ENCODE data around the gene NR2F1-AS1.
A peak's percentile ranks its signal among the peaks of the same experiment; 100 is the strongest.

NR2F1-AS1 gene

GRCh38 chr5:93577854-93578812 is 2.9 kb downstream of the NR2F1-AS1 start:
- H3K9me3 Mint-ChIP-seq, result no peaks in the 10 kb centered on the region
- no peak overlapping the region for H3K27ac Mint-ChIP-seq
- no peak for DNase-seq
- H3K4me1 Mint-ChIP-seq (ENCODE audit: low read depth), result peaks cover 22% of the 10 kb centered on the region
- H3K4me3 Mint-ChIP-seq, result no peak overlapping the region
- H3K36me3 Mint-ChIP-seq (ENCODE audit: low read depth), result no peaks in the 10 kb centered on the region
- H3K27me3 Mint-ChIP-seq, result peaks cover 73% of the 10 kb centered on the region

GRCh38 chr5:93576994-93577853 is 3.8 kb downstream of the NR2F1-AS1 start:
- Mint-ChIP-seq H3K4me3 (no peak overlapping the region), H3K27me3 (peaks cover 83% of the 10 kb centered on the region), H3K4me1 (ENCODE audit: low read depth) (peaks cover 30% of the 10 kb centered on the region), H3K9me3 (no peaks in the 10 kb centered on the region), H3K36me3 (ENCODE audit: low read depth) (no peaks in the 10 kb centered on the region), H3K27ac (no peak overlapping the region)
- DNase-seq, result no peak

DNA sequence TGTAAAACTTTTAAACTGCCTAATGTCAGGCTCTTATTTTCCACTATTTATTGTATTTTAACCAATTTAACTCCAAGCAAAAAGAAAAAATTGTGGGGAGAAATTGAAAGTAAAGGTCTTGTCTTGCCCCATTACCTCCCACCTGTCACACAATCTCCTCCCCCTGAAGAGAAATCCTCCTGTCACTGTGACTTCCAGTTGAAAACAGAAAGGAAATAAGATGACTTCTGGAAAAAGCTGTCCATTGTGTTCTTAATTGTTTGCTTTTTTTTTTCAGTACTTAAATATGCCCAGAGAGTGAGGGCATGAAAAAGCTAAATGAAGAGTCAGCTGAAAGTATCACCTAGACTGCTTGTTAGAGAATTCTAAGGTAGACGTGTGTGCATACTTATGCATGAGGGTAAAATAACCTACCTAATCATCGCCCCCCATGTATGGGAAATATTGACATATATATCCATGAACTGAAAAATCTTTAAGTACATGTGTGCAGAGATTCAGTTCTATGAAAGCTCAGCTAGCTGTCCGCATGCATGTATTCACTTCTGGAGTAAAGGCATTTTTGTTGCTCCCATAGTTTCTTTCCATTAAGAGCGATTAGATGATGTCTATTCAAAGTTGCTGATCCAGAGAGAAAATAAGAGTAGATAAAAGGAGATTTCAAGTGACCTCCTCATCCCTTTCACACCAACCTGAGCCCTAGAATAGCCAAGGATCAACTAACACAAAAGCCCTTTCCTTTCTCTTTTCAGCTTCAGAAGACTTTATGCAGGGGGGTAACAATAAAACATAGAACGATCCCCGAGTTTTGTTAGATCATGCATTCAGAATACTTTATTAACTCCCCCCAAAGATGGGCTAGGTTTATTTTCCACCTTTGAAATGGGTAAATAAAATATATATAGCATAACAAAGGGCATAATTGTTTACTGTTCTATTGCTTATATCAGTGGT is 5.3 kb downstream of the NR2F1-AS1 start:
- Mint-ChIP-seq H3K36me3 (ENCODE audit: low read depth) (no peaks in the 10 kb centered on the region), H3K27me3 (peaks cover 95% of the 10 kb centered on the region), H3K4me1 (ENCODE audit: low read depth) (peaks cover 41% of the 10 kb centered on the region), H3K27ac (no peak overlapping the region), H3K4me3 (no peak overlapping the region), H3K9me3 (no peaks in the 10 kb centered on the region)
- DNase-seq, result no peak

DNA sequence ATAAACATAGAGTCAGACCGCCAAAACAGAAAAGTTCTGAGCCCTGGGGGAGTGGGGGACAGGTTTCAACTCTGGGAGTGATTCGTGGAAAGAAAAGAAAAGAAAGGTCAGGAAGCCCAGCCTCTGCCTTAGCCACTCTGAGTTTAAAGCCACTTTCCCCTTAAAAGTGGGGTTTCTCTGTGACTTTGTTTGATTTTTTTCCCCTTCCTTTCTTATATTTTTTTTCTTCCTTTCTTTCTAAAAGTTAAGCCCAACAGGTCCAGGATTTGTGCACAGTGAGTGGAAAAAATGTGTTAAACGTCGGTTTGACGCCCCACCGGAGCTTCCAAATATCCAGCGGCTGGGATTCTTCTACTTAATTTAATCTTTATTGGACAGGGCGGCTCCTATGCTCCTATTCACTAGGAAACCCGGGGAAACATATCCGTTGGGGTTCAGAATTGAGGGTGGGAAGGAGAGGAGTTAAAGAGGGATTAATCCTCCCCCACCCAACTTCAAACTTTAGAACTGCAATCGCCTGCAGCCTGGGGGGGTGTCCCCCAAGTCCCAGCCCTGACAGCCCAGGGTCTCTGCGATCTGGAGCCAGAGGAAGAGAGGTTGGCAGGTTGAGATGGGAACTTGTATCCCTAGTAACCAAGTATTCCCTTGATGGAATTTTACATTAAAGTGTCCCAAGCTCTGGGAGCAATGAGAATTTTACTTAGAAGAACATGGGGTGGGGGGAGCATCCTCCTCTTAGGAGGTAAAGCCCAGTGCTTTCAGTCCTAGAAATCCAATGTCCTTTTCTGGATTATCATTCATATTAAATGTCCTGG is 6.3 kb downstream of the NR2F1-AS1 start:
- Mint-ChIP-seq H3K27ac (no peak overlapping the region), H3K4me3 (no peak overlapping the region)

DNA sequence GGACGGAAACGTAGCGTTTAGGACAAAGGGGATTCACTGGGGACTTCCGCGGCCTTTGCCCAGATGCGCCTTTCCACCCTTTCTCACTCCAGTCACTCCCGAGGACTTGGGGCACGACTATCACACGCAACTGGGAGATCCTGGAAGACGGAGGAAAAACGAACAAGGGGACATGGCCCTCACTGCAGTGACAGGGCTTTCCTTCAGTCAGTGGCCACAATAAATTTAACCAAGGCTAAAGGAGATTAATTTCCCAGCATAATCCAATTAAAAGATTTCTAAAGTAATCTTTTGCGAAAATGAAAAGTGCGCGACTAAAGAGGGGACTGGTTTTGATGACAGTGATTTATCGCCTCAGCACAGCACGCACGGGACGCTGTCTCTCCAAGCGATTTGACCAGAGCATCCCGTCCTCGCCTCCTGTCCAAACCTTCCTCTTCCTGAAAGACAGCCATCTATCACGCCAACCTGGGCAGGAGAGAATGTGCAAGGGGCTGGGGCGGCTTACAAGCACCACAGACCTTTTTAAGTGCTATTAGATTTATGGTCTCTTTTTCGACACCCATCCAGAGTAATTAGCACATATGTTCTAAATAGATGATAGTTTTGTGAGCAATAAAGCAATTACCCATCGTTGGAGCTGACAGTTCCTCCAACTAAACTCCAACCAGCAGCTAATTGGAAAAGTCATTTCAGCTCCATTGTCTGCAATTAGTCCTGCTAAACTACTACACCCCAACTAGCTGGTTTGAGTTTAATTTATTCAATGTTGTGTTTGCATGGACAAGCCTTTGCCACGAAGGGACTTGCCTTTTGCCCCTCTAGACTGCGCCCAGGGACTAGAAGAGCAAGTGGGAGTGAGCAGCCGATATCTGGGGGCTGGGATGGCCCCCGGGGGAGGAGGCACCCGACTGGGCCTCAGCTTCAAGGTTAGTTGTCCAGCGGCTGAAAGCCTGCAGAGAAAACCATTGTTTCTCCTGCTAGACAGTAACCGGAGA is 7.4 kb downstream of the NR2F1-AS1 start:
- no peaks in the 10 kb centered on the region for H3K9me3 Mint-ChIP-seq
- no peak overlapping the region for H3K27ac Mint-ChIP-seq
- H3K4me3 Mint-ChIP-seq, result no peak overlapping the region
- H3K4me1 Mint-ChIP-seq (ENCODE audit: low read depth), result peaks cover 35% of the 10 kb centered on the region
- H3K36me3 Mint-ChIP-seq (ENCODE audit: low read depth), result no peaks in the 10 kb centered on the region
- H3K27me3 Mint-ChIP-seq, result peaks cover 98% of the 10 kb centered on the region
- DNase-seq, result no peak

More for the DNA sequence above, 6.3 kb downstream of the NR2F1-AS1 start:
- DNase-seq, result no peak
- H3K9me3 Mint-ChIP-seq, result no peaks in the 10 kb centered on the region
- no peaks in the 10 kb centered on the region for H3K36me3 Mint-ChIP-seq (ENCODE audit: low read depth)
- peaks cover 94% of the 10 kb centered on the region for H3K27me3 Mint-ChIP-seq
- H3K4me1 Mint-ChIP-seq (ENCODE audit: low read depth), result peaks cover 39% of the 10 kb centered on the region

DNA sequence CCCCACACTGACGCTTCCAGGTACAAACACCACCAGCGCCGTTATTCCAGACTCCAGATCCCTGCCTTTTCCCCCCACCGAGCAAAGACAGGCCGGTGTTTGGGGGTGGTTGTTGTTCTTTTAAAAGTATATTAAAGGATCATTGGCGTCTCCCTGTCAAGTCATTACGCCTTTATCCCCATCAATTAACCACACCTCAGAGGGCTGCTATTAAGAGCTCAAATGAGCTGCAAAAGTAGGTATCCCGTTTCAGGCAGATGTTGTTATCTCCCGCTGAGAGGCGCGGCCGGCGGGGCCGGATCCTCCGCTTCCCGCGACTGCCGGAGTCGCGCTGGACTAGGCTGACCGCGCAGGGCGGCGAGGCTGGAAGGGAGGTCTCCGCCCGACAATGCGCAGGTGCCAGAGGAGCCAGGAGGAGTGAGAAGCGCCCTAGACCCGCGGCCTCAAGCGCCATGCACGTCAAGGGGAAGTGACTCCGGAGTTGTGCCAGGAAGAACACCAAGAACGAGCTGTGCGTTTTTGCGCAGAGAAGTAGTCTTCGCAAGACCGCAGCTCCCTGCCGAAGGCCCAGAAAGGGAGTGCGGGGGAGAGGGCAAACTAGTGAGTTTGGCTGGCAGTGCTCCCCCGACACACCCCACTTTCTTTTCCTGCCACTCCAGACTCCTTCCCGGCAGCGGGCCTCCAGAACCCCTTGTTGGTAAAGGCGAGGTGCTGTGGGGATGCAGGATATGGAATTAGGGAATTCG is 8.2 kb downstream of the NR2F1-AS1 start:
- no peaks in the 10 kb centered on the region for H3K9me3 Mint-ChIP-seq
- H3K4me1 Mint-ChIP-seq (ENCODE audit: low read depth), result peaks cover 32% of the 10 kb centered on the region
- H3K4me3 Mint-ChIP-seq, result peak overlapping the region; percentile 23
- no peak for DNase-seq
- peak overlapping the region; percentile 26 for H3K27ac Mint-ChIP-seq
- no peaks in the 10 kb centered on the region for H3K36me3 Mint-ChIP-seq (ENCODE audit: low read depth)
- H3K27me3 Mint-ChIP-seq, result peaks cover 94% of the 10 kb centered on the region

DNA sequence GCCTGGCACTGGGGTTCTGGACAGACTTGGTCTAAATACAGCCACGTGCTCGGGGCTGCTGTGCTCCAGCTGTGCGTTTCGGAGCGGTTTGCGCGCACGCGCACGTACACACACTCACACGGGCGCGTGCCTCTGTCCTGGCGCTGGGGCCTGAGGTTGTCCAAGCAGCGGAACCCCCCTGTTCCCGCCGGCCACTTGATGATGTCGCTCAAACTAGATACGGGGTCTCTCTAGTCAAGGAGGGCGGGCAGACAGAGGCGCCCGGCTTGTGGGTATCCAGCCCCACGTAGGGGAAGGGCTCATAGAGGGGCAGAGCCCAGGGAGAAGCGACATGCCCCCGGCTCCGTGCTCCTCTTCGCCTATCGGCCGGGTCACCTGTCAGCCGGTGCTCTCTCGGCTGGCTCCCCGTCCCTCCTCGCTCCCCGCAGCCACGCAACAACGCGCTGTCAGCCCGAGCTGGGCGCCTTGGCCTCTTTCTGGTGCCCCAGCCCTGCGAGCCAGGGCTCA is 8.9 kb downstream of the NR2F1-AS1 start:
- peak overlapping the region; percentile 23 for H3K4me3 Mint-ChIP-seq
- peak overlapping the region; percentile 48 for H3K27ac Mint-ChIP-seq
- H3K9me3 Mint-ChIP-seq, result no peaks in the 10 kb centered on the region
- H3K36me3 Mint-ChIP-seq (ENCODE audit: low read depth), result no peaks in the 10 kb centered on the region
- no peak for DNase-seq
- H3K27me3 Mint-ChIP-seq, result peaks cover 94% of the 10 kb centered on the region
- H3K4me1 Mint-ChIP-seq (ENCODE audit: low read depth), result peaks cover 32% of the 10 kb centered on the region

- Mint-ChIP-seq H3K4me3 (peak overlapping the region; percentile 20), H3K4me1 (ENCODE audit: low read depth) (peaks cover 32% of the 10 kb centered on the region), H3K9me3 (no peaks in the 10 kb centered on the region), H3K36me3 (ENCODE audit: low read depth) (no peaks in the 10 kb centered on the region), H3K27ac (peak overlapping the region; percentile 48), H3K27me3 (peaks cover 93% of the 10 kb centered on the region)
- DNase-seq, result no peak
Measured at GRCh38 chr5:93571114-93571949, 9.7 kb downstream of the NR2F1-AS1 start.

GRCh38 chr5:93570294-93571113 is 10.5 kb downstream of the NR2F1-AS1 start:
- peak overlapping the region; percentile 20 for H3K4me3 Mint-ChIP-seq

GRCh38 chr5:93569300-93570160 is 11.5 kb downstream of the NR2F1-AS1 start:
- DNase-seq, result no peak
- H3K27ac Mint-ChIP-seq, result no peak overlapping the region
- H3K27me3 Mint-ChIP-seq, result peaks cover 79% of the 10 kb centered on the region
- H3K4me1 Mint-ChIP-seq (ENCODE audit: low read depth), result peaks cover 32% of the 10 kb centered on the region
- H3K9me3 Mint-ChIP-seq, result no peaks in the 10 kb centered on the region
- no peaks in the 10 kb centered on the region for H3K36me3 Mint-ChIP-seq (ENCODE audit: low read depth)
- no peak overlapping the region for H3K4me3 Mint-ChIP-seq

More at GRCh38 chr5:93570294-93571113, 10.5 kb downstream of the NR2F1-AS1 start:
- DNase-seq, result no peak
- H3K27me3 Mint-ChIP-seq, result peaks cover 86% of the 10 kb centered on the region
- no peaks in the 10 kb centered on the region for H3K36me3 Mint-ChIP-seq (ENCODE audit: low read depth)
- no peak overlapping the region for H3K27ac Mint-ChIP-seq
- no peaks in the 10 kb centered on the region for H3K9me3 Mint-ChIP-seq
- peaks cover 32% of the 10 kb centered on the region for H3K4me1 Mint-ChIP-seq (ENCODE audit: low read depth)

All from activated T-cell treated with anti-CD3 and anti-CD28 coated beads, Interleukin-2, amount 50 U/mL, for 24 hours (primary cell).